ENCODE results near the gene MAG.

Gene MAG

GRCh38 chr19:35337097-35337983 lies 45.4 kb downstream of the MAG start:
- Histone ChIP-seq H3K27me3 (ENCODE audit: insufficient read depth, poor library complexity, severe bottlenecking) (no peaks in the 10 kb centered on the region), H3K27ac (replicated peaks) (no peak overlapping the region), H3K4me3 (replicated peaks; ENCODE audit: insufficient read depth, low read length) (no peak overlapping the region)
- no peak for DNase-seq (ENCODE audit: low read depth in 1 of 2, low spot score in 1 of 2)
- no peak for TF ChIP-seq CTCF (IDR thresholded peaks at IDR 0.05; ENCODE audit: insufficient read depth, low read length)
- no peak for TF ChIP-seq POLR2AphosphoS5 (IDR thresholded peaks at IDR 0.05; ENCODE audit: low read depth)
- TF ChIP-seq SPI1 (IDR thresholded peaks at IDR 0.05; ENCODE audit: borderline replicate concordance, low read depth), result peak; percentile 33; the same call in 1 of the 2 replicates
- no peak for TF ChIP-seq REST (IDR thresholded peaks at IDR 0.05; ENCODE audit: insufficient replicate concordance, low read depth)
- no peak for TF ChIP-seq GABPA (IDR thresholded peaks at IDR 0.05; ENCODE audit: low read depth)

- TF ChIP-seq POLR2AphosphoS5 (IDR thresholded peaks at IDR 0.05; ENCODE audit: low read depth) (no peak), GABPA (IDR thresholded peaks at IDR 0.05; ENCODE audit: low read depth) (no peak), REST (IDR thresholded peaks at IDR 0.05; ENCODE audit: insufficient replicate concordance, low read depth) (no peak), SPI1 (IDR thresholded peaks at IDR 0.05; ENCODE audit: borderline replicate concordance, low read depth) (no peak), CTCF (IDR thresholded peaks at IDR 0.05; ENCODE audit: insufficient read depth, low read length) (no peak)
- H3K27me3 ChIP-seq (ENCODE audit: insufficient read depth, poor library complexity, severe bottlenecking), result no peaks in the 10 kb centered on the region
Measured at GRCh38 chr19:35337984-35338296, 46.0 kb downstream of the MAG start.

GRCh38 chr19:35340431-35340830 lies 48.5 kb downstream of the MAG start:
- Histone ChIP-seq H3K4me3 (replicated peaks; ENCODE audit: insufficient read depth, low read length) (no peak overlapping the region), H3K27ac (replicated peaks) (no peak overlapping the region), H3K27me3 (ENCODE audit: insufficient read depth, poor library complexity, severe bottlenecking) (no peaks in the 10 kb centered on the region)
- DNase-seq (ENCODE audit: low read depth in 1 of 2, low spot score in 1 of 2), result no peak
- TF ChIP-seq CTCF (IDR thresholded peaks at IDR 0.05; ENCODE audit: insufficient read depth, low read length) (no peak), REST (IDR thresholded peaks at IDR 0.05; ENCODE audit: insufficient replicate concordance, low read depth) (no peak), SPI1 (IDR thresholded peaks at IDR 0.05; ENCODE audit: borderline replicate concordance, low read depth) (no peak), POLR2AphosphoS5 (IDR thresholded peaks at IDR 0.05; ENCODE audit: low read depth) (no peak), GABPA (IDR thresholded peaks at IDR 0.05; ENCODE audit: low read depth) (no peak)

More at GRCh38 chr19:35337984-35338296, 46.0 kb downstream of the MAG start:
- Histone ChIP-seq H3K27ac (replicated peaks) (no peak overlapping the region), H3K4me3 (replicated peaks; ENCODE audit: insufficient read depth, low read length) (no peak overlapping the region)
- DNase-seq (ENCODE audit: low read depth in 1 of 2, low spot score in 1 of 2), result no peak

All from HL-60 (cell line).